Peyer's patch (tissue), 4 donors: ENCODE measurements around the gene IFT52.

Experiments
- CTCF ChIP-seq, 6 experiments: fragments of 450-650 bp in 4 of 6; fragments of 200-600 bp in 2 of 6; sonication (generic) in 1 of 6; IDR thresholded peaks; one replicate each; pipeline ENCODE4 v1.5.1; 2017 to 2019; ENCODE audit warnings: antibody characterized with exemption in 6 of 6, mild to moderate bottlenecking in 3 of 6, moderate library complexity in 1 of 6
- POLR2A ChIP-seq, 2 donors: fragments of 450-650 bp; IDR thresholded peaks; one replicate each; pipeline ENCODE4 v1.5.1; 2017; ENCODE audit warnings: antibody characterized with exemption in 2 of 2, mild to moderate bottlenecking in 2 of 2, moderate library complexity in 2 of 2

- TF ChIP-seq CTCF (IDR thresholded peaks at IDR 0.05) (no peak), POLR2A (IDR thresholded peaks at IDR 0.05) (no peak)
Observed at GRCh38 chr20:43568706-43569105, 22.0 kb upstream of the IFT52 start.
